ENCODE data around the gene OR56A4. TPM values are rescaled to one million over a fixed set of nuclear protein-coding genes. Genes with fewer than 3 reads are reported as not detected.

OR56A4 gene
- total RNA-seq, 6 experiments from 2014 or later: 0.04 TPM; not detected in 5

GRCh38 chr11:6027501-6027900 is 20.8 kb upstream of the OR56A4 start:
- DNase-seq: no peak
- Histone ChIP-seq H3K9me3 (no peaks in the 10 kb centered on the region), H3K27me3 (no peaks in the 10 kb centered on the region), H3K36me3 (no peaks in the 10 kb centered on the region), H3K4me1 (no peaks in the 10 kb centered on the region), H3K27ac (no peak overlapping the region), H3K4me3 (no peak overlapping the region)
- no peak for ATAC-seq
- intact Hi-C loops (cut with DNase I): no loop called here
- no peak for TF ChIP-seq POLR2A (IDR thresholded peaks at IDR 0.05)
- no peak for TF ChIP-seq CTCF (IDR thresholded peaks at IDR 0.05)
- WGBS (ENCODE audit: insufficient coverage, low coverage, low lambda C conversion rate, missing lambda C conversion rate): 100% methylated on average over 1 of the region's 1 CpG

DNA sequence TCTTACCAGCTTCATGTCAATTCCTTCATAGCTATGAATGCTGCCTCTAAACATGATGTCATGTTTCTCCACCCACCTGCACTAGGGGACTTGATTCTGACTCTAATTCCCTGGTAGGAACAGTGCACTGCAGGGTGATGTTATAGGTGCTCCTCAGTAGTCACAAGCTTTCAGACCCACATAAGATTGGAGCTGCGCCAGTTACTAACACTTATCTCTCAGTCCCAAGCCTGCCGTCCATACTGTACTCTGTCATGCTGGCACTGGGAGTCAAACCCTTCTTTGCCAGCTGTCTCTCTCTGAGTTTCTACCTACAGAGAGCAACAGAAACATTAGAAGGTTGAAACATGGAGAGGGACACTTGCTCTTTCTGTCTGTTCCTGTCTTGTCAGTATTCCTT is 18.3 kb upstream of the OR56A4 start:
- no peaks in the 10 kb centered on the region for H3K27me3 ChIP-seq
- DNase-seq: no peak
- H3K27ac ChIP-seq: no peak overlapping the region
- intact Hi-C loops (cut with DNase I): no loop called here
- TF ChIP-seq CTCF (IDR thresholded peaks at IDR 0.05) (no peak), POLR2A (IDR thresholded peaks at IDR 0.05) (no peak)
- H3K9me3 ChIP-seq: no peaks in the 10 kb centered on the region
- H3K36me3 ChIP-seq: no peaks in the 10 kb centered on the region
- H3K4me1 ChIP-seq: no peaks in the 10 kb centered on the region
- WGBS (ENCODE audit: insufficient coverage, low coverage, low lambda C conversion rate, missing lambda C conversion rate): 46% methylated on average over 2 of the region's 2 CpGs
- no peak for ATAC-seq
- no peak overlapping the region for H3K4me3 ChIP-seq

- Histone ChIP-seq H3K27me3 (no peaks in the 10 kb centered on the region), H3K36me3 (no peaks in the 10 kb centered on the region), H3K4me1 (no peaks in the 10 kb centered on the region), H3K27ac (no peak overlapping the region), H3K9me3 (no peaks in the 10 kb centered on the region), H3K4me3 (no peak overlapping the region)
- ATAC-seq (peak; percentile 77 to 90 (median 86)), DNase-seq (no peak)
- intact Hi-C loops (cut with DNase I): no loop called here
- 0% methylated on average over 4 of the region's 4 CpGs for WGBS (ENCODE audit: insufficient coverage, low coverage, low lambda C conversion rate, missing lambda C conversion rate)
- TF ChIP-seq POLR2A (IDR thresholded peaks at IDR 0.05) (no peak), CTCF (IDR thresholded peaks at IDR 0.05) (peak; percentile 60 to 64 (median 62))
Observed at GRCh38 chr11:6022956-6023355, 16.2 kb upstream of the OR56A4 start.

DNA sequence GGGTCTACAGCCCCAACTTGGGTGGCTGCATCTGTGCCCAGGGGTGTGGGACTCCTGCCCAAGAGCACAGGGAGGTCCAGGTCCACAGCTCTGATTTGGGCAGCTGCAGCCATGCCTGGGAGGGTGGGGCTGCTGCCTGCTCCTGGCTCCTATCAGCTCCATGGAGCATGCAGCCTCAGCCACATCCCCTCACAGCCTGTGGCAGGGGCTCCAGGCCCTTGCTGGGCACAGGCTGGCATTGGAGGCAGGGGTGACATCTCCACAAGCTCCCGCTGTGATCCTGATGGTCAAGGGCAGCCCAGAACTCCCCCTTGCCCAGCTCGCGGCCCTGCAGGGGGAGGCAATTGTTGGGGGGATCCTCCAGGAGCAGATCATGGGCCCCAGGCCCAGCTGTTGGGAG is 6.3 kb upstream of the OR56A4 start:
- ATAC-seq: peak in 1 of 4 donors; percentile 25
- no peak overlapping the region for H3K27ac ChIP-seq
- no peaks in the 10 kb centered on the region for H3K4me1 ChIP-seq
- H3K9me3 ChIP-seq: no peaks in the 10 kb centered on the region
- no peaks in the 10 kb centered on the region for H3K27me3 ChIP-seq
- no peaks in the 10 kb centered on the region for H3K36me3 ChIP-seq
- DNase-seq: no peak
- no CpG with 5 or more reads among the region's 3 CpGs for WGBS (ENCODE audit: insufficient coverage, low coverage, low lambda C conversion rate, missing lambda C conversion rate)
- H3K4me3 ChIP-seq: no peak overlapping the region
- intact Hi-C loops (cut with DNase I): no loop called here
- TF ChIP-seq CTCF (IDR thresholded peaks at IDR 0.05): no peak
- TF ChIP-seq POLR2A (IDR thresholded peaks at IDR 0.05): no peak

All from right lobe of liver (tissue), 6 donors.